Progenitor cell of endocrine pancreas (in vitro differentiated cells): ENCODE measurements around the gene RUNX1. TPM values are rescaled to one million over a fixed set of nuclear protein-coding genes. Genes with fewer than 3 reads are reported as not detected.

ENCODE experiments used
- DNase-seq: peaks from one replicate; pipeline ENCODE4 v3.0.0; 2021; ENCODE audit warnings: low spot score; ENCODE audit not compliant: unreplicated experiment
- H3K27ac Mint-ChIP-seq: 2 replicates; pipeline ENCODE4 v1.8.0; 2021; ENCODE audit warnings: mild to moderate bottlenecking, moderate library complexity, mixed read lengths
- H3K27me3 Mint-ChIP-seq: 2 replicates; pipeline ENCODE4 v1.8.0; 2021; ENCODE audit warnings: mixed read lengths
- H3K36me3 Mint-ChIP-seq: 2 replicates; pipeline ENCODE4 v1.8.0; 2022; ENCODE audit warnings: mixed read lengths; ENCODE audit not compliant: insufficient read depth
- H3K4me1 Mint-ChIP-seq: 2 replicates; pipeline ENCODE4 v1.8.0; 2021; ENCODE audit warnings: low read depth, mixed read lengths
- H3K4me3 Mint-ChIP-seq: 2 replicates; pipeline ENCODE4 v1.8.0; 2021; ENCODE audit warnings: low read depth, mild to moderate bottlenecking, moderate library complexity, mixed read lengths
- H3K9me3 Mint-ChIP-seq: 2 replicates; pipeline ENCODE4 v1.8.0; 2021; ENCODE audit warnings: low read depth, mixed read lengths
- total RNA-seq: library from RNA; stranded (reverse); gene quantifications from 2 replicates; pipeline ENCODE4 v1.2.1, GENCODE V29; 2021
- TF ChIP-seq, protein P1 (sequence below): fragments of 200-600 bp; sonication (generic); IDR thresholded peaks from one replicate; pipeline ENCODE4 v1.5.0; 2021; ENCODE audit warnings: antibody characterized with exemption, mild to moderate bottlenecking; ENCODE audit not compliant: unreplicated experiment

RUNX1 gene
- total RNA-seq, 1 donor from 2014 or later: 7.1 TPM

DNA sequence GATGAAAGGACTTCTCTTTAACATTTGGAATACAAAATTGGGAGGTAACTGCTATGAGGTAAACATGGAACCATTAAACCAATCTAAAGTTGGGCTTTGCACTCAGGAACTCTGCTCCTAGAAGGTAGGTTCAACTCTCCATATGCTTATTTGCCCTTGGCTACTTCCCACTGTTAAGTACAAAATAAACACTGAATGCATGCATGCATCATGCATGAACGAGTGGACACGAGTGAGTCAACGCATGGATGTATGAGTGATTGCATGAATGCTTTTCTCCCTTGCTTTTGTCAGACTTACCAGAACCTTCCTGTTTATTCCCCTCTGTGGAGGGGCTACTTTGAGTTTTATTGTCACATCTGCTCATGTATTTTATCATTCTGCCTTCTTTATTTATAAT lies 42.4 kb upstream of the RUNX1 start:
- TF ChIP-seq, protein P1, sequence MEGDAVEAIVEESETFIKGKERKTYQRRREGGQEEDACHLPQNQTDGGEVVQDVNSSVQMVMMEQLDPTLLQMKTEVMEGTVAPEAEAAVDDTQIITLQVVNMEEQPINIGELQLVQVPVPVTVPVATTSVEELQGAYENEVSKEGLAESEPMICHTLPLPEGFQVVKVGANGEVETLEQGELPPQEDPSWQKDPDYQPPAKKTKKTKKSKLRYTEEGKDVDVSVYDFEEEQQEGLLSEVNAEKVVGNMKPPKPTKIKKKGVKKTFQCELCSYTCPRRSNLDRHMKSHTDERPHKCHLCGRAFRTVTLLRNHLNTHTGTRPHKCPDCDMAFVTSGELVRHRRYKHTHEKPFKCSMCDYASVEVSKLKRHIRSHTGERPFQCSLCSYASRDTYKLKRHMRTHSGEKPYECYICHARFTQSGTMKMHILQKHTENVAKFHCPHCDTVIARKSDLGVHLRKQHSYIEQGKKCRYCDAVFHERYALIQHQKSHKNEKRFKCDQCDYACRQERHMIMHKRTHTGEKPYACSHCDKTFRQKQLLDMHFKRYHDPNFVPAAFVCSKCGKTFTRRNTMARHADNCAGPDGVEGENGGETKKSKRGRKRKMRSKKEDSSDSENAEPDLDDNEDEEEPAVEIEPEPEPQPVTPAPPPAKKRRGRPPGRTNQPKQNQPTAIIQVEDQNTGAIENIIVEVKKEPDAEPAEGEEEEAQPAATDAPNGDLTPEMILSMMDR: no peak
- no peak for DNase-seq
- H3K27me3 Mint-ChIP-seq: peaks cover 9% of the 10 kb centered on the region
- H3K36me3 Mint-ChIP-seq: no peaks in the 10 kb centered on the region
- H3K4me3 Mint-ChIP-seq: no peak overlapping the region
- H3K4me1 Mint-ChIP-seq: peaks cover 8% of the 10 kb centered on the region
- peaks cover 11% of the 10 kb centered on the region for H3K9me3 Mint-ChIP-seq
- H3K27ac Mint-ChIP-seq: no peak overlapping the region

DNA sequence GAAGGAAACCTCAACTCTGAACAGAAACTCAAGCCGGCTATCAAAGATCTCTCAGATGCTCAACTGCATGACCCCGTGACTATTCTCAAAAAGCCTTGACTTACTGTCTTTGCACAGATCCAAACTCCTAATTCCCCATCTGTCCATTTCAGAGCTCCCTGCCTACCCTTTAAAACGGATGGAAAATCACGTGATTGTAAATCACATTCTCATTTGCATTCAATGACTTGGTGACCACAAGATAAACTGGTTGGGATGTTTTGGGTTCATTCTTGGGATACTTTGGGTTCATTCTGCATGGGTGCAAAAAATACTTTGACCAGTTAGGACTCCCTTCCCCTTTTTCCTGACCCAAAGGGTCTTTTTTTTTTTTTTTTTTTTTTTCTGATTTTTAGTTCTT lies 41.3 kb upstream of the RUNX1 start:
- H3K27ac Mint-ChIP-seq: no peak overlapping the region
- H3K27me3 Mint-ChIP-seq: peaks cover 9% of the 10 kb centered on the region
- no peak for DNase-seq
- H3K4me3 Mint-ChIP-seq: no peak overlapping the region
- H3K9me3 Mint-ChIP-seq: peaks cover 11% of the 10 kb centered on the region
- peaks cover 11% of the 10 kb centered on the region for H3K4me1 Mint-ChIP-seq
- H3K36me3 Mint-ChIP-seq: no peaks in the 10 kb centered on the region
- TF ChIP-seq, protein P1: no peak

DNA sequence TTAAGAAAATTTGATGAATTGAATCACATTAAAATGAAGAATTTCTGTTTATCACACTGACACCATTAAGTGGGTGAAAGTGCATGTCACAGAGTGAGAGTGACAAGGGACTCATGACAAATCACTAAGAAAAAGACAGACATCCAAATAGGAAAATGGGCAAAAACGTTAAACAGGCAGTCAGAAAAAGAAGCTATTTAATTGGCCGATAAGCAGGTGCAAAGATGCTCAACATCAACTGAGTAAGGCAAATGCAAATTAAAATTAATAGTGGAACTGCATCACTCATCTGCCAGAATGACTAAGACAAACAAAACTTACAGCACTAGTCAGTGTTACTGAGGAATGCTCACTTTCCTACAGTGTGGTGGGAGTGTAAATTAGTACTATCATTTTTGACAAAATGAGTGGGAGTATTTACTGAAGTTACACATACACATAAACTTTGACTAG lies 39.2 kb upstream of the RUNX1 start:
- Mint-ChIP-seq H3K4me1 (peaks cover 11% of the 10 kb centered on the region), H3K4me3 (no peak overlapping the region), H3K36me3 (no peaks in the 10 kb centered on the region), H3K27ac (no peak overlapping the region), H3K27me3 (peaks cover 5% of the 10 kb centered on the region), H3K9me3 (peaks cover 9% of the 10 kb centered on the region)
- TF ChIP-seq, protein P1: no peak
- no peak for DNase-seq

DNA sequence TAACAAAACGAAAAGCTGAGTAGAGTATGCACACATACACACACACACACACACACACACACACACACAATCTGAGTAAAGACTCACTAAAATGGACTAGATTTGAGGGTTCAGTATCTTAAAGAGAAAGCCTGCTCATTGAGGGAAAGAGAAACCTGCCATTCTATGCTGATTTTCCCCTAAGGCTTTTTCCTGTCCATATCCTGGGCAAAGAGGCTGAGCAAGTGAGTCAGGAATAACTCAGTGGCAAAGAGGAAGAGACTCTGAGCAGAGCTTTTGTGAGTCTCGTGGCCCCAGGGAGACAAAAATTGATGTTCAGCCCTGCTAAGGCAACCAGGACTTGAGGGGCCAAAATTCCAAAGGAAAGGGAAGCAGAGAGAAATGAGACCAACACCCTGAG lies 37.3 kb upstream of the RUNX1 start:
- Mint-ChIP-seq H3K27me3 (peaks cover 3% of the 10 kb centered on the region), H3K4me1 (peaks cover 11% of the 10 kb centered on the region)
- TF ChIP-seq, protein P1: no peak

DNA sequence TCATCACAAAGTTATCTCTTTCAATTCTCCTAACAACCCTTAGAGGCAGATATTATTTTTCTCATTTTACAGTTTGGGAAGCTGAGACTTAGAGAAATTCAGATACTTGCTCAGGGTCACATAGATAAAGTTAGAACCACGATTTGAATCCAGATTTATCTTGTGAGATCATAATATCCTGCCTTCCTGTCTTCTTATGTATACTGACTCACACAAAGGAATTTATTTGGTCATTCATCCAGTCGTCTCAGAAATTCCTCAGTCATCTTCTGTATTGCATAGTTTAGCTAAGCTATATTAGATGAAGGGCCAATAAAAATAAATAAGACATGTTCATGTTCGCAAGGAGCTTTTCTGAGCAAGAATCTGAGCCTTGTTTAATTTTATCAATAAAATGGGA lies 35.8 kb upstream of the RUNX1 start:
- H3K4me3 Mint-ChIP-seq: no peak overlapping the region
- TF ChIP-seq, protein P1: no peak
- no peak for DNase-seq
- H3K27me3 Mint-ChIP-seq: peaks cover 9% of the 10 kb centered on the region
- peak overlapping the region; percentile 70 for H3K27ac Mint-ChIP-seq
- H3K36me3 Mint-ChIP-seq: no peaks in the 10 kb centered on the region
- H3K4me1 Mint-ChIP-seq: peaks cover 11% of the 10 kb centered on the region
- peaks cover 3% of the 10 kb centered on the region for H3K9me3 Mint-ChIP-seq

More for the DNA sequence above, 37.3 kb upstream of the RUNX1 start:
- Mint-ChIP-seq H3K9me3 (peaks cover 3% of the 10 kb centered on the region), H3K36me3 (no peaks in the 10 kb centered on the region), H3K4me3 (no peak overlapping the region), H3K27ac (no peak overlapping the region)
- DNase-seq: no peak
